ENCODE data around the gene CDC45. TPM values are rescaled to one million over a fixed set of nuclear protein-coding genes. Genes with fewer than 3 reads are reported as not detected.

The CDC45 gene
- total RNA-seq, 4 donors from 2014 or later: 0.27 TPM; not detected in 3

DNA sequence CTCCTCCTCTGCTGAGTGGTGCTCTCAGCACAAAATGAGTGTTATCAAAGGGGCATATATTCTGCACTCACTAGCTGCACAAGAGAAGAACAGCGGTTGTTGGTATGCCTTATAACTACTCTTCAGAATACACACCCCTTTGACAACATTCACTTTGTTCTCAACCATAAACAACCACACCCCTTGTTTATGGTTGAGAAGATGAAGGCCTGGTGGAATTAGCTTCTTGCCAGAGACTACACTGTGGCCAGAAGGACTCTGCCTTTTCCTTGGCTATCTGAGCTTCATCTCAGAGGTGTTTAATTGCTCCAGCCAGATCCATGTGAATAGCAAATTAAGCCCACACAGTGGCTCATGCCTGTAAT lies 89.5 kb downstream of the CDC45 start:
- no peak for DNase-seq
- no peaks in the 10 kb centered on the region for H3K36me3 ChIP-seq
- peak overlapping the region; percentile 40 to 77 (median 72) for H3K27ac ChIP-seq
- in situ Hi-C loops (cut with MboI; ENCODE audit: low sequenced_read_pairs in 4 of 4) (no loop called here), intact Hi-C loops (cut with DNase I; ENCODE audit: low total_unique reads) (loop anchor here (5.0 kb wide), 1 partner anchor 53 kb away; no protein-coding TSS in a partner anchor)
- H3K9me3 ChIP-seq: no peaks in the 10 kb centered on the region
- no peak for TF ChIP-seq POLR2A (IDR thresholded peaks at IDR 0.05)
- TF ChIP-seq, protein P1, sequence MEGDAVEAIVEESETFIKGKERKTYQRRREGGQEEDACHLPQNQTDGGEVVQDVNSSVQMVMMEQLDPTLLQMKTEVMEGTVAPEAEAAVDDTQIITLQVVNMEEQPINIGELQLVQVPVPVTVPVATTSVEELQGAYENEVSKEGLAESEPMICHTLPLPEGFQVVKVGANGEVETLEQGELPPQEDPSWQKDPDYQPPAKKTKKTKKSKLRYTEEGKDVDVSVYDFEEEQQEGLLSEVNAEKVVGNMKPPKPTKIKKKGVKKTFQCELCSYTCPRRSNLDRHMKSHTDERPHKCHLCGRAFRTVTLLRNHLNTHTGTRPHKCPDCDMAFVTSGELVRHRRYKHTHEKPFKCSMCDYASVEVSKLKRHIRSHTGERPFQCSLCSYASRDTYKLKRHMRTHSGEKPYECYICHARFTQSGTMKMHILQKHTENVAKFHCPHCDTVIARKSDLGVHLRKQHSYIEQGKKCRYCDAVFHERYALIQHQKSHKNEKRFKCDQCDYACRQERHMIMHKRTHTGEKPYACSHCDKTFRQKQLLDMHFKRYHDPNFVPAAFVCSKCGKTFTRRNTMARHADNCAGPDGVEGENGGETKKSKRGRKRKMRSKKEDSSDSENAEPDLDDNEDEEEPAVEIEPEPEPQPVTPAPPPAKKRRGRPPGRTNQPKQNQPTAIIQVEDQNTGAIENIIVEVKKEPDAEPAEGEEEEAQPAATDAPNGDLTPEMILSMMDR (IDR thresholded peaks at IDR 0.05 in 4 of 5, conservative IDR thresholded peaks at IDR 0.05 in 1 of 5): no peak
- no peak for ATAC-seq
- H3K27me3 ChIP-seq: no peaks in the 10 kb centered on the region
- no peak overlapping the region for H3K4me3 ChIP-seq
- H3K4me1 ChIP-seq: peaks cover 4 to 11% of the 10 kb centered on the region in 2 donors

DNA sequence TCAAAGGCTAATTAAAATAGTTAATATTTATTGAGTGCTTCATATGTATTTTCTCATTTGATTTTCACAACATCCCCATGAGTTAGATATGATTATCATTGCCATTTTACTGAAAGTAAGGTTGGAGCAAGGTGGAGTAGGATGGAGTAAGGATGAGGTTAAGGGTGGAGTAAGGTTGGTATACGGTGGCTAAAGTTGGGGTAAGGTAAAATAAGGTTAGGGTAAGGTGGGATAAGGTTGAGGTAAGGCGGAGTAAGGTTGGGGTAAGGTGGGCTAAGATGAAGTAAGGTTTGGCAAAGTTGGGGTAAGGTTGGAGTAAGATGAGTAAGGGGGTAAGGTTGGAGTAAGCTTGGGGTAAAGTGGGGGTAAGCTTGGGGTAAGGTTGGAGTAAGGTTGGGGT lies 90.3 kb downstream of the CDC45 start:
- in situ Hi-C loops (cut with MboI; ENCODE audit: low sequenced_read_pairs in 4 of 4): no loop called here
- TF ChIP-seq, protein P1 (IDR thresholded peaks at IDR 0.05 in 4 of 5, conservative IDR thresholded peaks at IDR 0.05 in 1 of 5): no peak
- TF ChIP-seq POLR2A (IDR thresholded peaks at IDR 0.05): no peak
- no peaks in the 10 kb centered on the region for H3K9me3 ChIP-seq
- no peaks in the 10 kb centered on the region for H3K36me3 ChIP-seq
- intact Hi-C loops (cut with DNase I; ENCODE audit: low total_unique reads): loop anchor here (5.0 kb wide), 1 partner anchor 52 kb away; no protein-coding TSS in a partner anchor
- H3K4me3 ChIP-seq: no peak overlapping the region
- H3K27ac ChIP-seq: peak overlapping the region in 2 of 4 donors; percentile 72 to 73
- ATAC-seq: no peak
- no peaks in the 10 kb centered on the region for H3K27me3 ChIP-seq
- no peak for DNase-seq
- H3K4me1 ChIP-seq: peaks cover 4 to 11% of the 10 kb centered on the region in 2 donors

Other genes starting within 250 kb of the CDC45 start
- gene CLTCL1, start 188.2 kb upstream of the CDC45 start, total RNA-seq: 100 to 1,000 TPM; 111 to 311 (median 215) TPM
- 10 to 100 TPM; 14.2 to 46.8 (median 24.6) TPM for gene HIRA, start 48.2 kb upstream of the CDC45 start, total RNA-seq
- 10 to 100 TPM; 53.8 to 75.1 (median 61.5) TPM for gene MRPL40, start 47.4 kb upstream of the CDC45 start, total RNA-seq
- gene C22orf39, start 32.2 kb upstream of the CDC45 start, total RNA-seq: 100 to 1,000 TPM; 157 to 182 (median 178) TPM
- 100 to 1,000 TPM; 106 to 199 (median 165) TPM for gene UFD1, start 727 bp upstream of the CDC45 start, total RNA-seq
- 100 to 1,000 TPM in 2 of 4 donors, 10 to 100 TPM in 2; 40.4 to 108 (median 89.6) TPM for gene CLDN5, start 44.5 kb downstream of the CDC45 start, total RNA-seq
- 10 to 100 TPM in 2 of 4 donors, 1 to 10 TPM in 2; 5.0 to 15.9 (median 10.2) TPM for gene SEPTIN5, start 234.6 kb downstream of the CDC45 start, total RNA-seq
- 1 to 10 TPM in 3 of 4 donors, not detected in 1; 1.4 to 3.5 (median 2.3) TPM for gene GP1BB, start 243.6 kb downstream of the CDC45 start, total RNA-seq